HT1080 (cell line): ENCODE measurements around the gene VGF. TPM values are rescaled to one million over a fixed set of nuclear protein-coding genes. Genes with fewer than 3 reads are reported as not detected.
"Not testable (repeated sequence)": the region's sequence is repeated elsewhere in the genome, so short reads cannot be mapped to it uniquely, and the experiment has no call there.

Experiments
- DNase-seq: peaks from one replicate; pipeline ENCODE4 v3.0.0-alpha.2; 2015; ENCODE audit warnings: low read depth
- total RNA-seq: library from RNA; depleted of rRNA; stranded (reverse); fragments of >200 nt; shearing (Covaris generic); gene quantifications from 2 replicates; pipeline ENCODE4 v1.2.3, GENCODE V29; 2014

Gene VGF
- total RNA-seq, 1 experiment from 2014 or later: 45.2 TPM

DNA sequence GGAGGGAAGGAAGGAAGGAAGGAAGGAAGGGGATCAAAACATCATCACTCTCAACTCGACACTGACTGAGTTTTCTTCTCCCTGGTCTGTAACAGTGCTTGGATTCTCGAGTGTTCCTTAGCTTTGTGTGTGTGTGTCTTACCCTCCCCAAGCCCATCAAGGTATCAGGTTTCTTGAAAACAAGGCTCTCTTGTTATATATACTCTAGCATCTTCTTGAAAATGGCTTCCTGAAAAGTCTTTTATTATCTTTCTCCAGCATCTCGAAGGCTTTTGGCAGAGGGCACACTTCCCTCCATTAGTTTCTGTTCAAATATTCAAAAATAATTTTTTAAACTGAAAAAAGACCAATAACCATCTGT, 25.1 kb downstream of the VGF start:
- peak; percentile 55 for DNase-seq

DNA sequence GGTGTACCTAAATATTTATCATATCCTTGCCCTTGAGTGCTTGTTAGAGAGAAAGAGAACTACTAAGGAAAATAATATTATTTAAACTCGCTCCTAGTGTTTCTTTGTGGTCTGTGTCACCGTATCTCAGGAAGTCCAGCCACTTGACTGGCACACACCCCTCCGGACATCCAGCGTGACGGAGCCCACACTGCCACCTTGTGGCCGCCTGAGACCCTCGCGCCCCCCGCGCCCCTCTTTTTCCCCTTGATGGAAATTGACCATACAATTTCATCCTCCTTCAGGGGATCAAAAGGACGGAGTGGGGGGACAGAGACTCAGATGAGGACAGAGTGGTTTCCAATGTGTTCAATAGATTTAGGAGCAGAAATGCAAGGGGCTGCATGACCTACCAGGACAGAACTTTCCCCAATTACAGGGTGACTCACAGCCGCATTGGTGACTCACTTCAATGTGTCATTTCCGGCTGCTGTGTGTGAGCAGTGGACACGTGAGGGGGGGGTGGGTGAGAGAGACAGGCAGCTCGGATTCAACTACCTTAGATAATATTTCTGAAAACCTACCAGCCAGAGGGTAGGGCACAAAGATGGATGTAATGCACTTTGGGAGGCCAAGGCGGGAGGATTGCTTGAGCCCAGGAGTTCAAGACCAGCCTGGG, 27.0 kb downstream of the VGF start:
- DNase-seq: peak; percentile 97

DNA sequence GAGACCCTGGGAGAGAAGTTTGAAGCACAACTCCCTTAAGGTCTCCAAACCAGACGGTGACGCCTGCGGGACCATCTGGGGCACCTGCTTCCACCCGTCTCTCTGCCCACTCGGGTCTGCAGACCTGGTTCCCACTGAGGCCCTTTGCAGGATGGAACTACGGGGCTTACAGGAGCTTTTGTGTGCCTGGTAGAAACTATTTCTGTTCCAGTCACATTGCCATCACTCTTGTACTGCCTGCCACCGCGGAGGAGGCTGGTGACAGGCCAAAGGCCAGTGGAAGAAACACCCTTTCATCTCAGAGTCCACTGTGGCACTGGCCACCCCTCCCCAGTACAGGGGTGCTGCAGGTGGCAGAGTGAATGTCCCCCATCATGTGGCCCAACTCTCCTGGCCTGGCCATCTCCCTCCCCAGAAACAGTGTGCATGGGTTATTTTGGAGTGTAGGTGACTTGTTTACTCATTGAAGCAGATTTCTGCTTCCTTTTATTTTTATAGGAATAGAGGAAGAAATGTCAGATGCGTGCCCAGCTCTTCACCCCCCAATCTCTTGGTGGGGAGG, 27.6 kb downstream of the VGF start:
- DNase-seq: no peak

DNA sequence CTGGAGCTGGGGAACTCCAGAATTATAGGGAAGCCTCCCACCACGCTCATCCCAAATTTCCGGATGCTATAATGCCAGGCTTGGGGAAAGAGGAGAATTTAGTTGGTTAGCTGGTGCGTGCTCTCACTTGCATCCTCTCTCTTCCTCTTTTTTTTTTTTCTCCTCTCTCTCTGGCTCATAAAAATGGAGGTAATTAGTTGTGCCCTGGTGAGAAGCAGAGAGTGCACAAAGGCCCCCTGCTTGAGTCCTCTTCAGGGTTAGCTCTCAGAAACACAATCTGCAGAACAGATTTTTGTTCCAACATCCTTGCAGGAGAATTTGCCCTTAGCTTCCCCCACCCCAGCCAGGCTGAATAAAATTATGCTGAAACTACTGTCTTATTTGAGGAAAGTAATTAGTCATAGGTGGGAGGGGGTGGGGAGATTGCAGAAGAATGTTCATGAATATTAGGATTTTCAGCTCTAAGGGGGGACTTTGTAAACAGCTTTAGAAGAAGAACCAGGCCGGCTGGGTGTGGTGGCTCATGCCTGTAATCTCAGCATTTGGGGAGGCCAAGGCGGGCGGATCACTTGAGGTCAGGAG, 30.9 kb downstream of the VGF start:
- no peak for DNase-seq

DNA sequence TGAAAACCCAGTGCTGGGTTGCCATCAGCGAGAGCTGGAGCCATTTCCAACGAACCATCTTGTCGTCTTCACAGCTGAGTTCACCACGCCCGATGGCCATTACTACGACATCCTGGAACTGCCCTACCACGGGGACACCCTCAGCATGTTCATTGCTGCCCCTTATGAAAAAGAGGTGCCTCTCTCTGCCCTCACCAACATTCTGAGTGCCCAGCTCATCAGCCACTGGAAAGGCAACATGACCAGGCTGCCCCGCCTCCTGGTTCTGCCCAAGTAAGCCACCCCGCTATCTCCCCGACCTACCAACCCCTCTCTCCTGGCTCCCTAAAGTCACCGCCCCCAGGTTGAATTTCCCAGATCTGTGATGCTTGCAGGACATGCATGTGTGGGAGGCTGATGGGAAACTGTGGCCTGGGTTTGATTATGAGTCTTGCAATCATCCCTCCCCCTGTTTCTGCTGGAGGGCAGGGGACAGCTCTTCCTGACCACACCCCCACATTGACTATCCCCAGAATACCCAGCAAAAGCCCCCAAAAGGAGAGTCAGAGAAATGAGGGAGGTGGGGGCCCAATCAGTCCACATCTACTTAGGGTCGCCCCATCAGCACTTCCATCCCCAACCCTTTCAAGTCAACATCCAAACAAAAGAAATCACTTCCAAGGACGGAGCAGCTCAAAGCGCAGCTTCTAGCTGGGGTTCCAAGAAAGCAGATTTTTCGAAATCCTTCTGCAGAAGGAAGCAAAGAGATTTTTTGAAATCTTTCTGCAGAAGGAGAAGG, 31.6 kb downstream of the VGF start:
- no peak for DNase-seq

DNA sequence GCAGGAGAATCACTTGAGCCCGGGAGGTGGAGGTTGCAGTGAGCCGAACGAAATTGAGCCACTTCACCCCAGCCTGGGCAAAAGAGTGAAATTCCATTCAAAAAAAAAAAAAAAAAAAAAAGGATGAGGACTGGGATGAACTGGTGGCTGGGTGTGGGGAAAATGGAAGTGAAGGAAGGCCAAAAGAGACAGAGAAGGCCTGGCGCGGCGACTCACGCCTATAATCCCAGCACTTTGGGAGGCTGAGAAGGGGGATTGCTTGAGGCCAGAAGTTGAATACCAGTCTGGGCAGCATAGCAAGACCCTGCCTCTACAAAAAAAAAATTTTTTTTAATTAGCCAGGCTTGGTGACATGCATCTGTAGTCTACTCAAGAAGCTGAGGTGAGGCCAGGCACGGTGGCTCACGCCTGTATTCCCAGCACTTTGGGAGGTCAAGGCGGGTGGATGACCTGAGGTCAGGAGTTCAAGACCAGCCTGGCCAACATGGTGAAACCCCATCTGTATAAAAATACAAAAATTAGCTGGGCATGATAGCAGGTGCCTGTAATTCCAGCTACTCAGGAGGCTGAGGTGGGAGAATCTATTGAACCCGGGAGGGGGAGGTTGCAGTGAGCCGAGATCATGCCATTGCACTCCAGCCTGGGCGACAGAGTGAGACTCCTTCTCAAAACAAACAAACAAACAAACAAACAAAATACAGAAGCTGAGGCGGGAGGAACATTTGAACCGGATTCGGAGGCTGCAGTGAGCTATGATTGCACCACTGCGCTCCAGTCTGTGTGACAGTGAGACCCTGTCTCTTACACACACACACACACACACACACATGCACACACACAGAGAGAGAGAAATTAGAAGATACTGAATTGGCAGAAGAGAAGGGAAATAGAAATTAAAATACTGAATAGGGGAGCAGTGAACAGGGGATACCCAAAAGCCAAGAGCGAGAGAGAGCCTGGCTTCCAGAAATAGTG, 32.5 kb downstream of the VGF start:
- not testable (repeated sequence) for DNase-seq

DNA sequence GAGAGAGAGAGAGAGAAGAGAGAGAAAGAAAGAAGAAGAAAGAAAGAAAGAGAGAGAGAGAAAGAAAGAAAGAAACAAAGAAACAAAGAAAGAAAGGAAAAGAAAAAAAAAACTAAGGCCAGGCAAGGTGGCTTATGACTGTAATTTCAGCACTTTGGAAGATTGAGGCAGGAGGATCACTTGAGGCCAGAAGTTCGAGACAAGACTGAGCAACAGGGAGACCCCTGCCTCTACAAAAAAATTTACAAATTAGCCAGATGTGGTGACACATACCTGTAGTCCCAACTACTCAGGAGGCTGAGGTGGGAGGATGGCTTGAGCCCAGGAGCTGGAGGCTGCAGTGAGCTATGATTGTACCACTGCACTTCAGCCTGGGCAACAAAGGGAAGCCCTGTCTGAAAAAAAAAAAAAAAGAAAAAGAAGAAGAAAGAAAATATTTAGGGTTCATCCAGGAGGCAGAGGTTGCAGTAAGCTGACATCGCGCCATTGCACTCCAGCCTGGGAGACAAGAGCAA, 35.7 kb downstream of the VGF start:
- DNase-seq: no peak

DNA sequence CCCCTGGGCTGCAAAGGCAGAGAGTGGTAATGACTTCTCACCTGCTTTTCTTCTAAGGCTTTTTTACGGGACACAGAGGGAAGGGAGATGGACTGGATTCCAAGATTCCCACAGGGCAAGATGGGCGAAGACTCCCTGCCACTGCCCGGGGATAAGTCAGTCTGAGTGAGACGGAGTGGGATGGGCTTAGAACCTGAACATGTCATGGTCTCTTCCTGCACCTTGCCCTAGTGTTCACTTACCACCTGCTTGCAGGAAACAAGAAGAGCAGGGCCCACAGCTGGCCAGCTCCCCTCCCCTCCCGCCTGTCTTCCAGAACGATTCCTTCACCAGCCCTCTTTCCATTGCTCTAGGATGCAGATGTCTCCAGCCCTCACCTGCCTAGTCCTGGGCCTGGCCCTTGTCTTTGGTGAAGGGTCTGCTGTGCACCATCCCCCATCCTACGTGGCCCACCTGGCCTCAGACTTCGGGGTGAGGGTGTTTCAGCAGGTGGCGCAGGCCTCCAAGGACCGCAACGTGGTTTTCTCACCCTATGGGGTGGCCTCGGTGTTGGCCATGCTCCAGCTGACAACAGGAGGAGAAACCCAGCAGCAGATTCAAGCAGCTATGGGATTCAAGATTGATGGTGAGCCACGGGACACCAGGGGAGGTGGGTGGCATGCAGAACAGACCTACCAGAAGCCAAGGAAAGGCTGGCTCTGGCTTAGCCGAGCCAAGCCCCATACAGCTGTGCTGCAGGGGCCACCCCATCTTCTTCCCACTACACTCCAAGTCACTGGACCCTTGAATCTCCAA, 37.1 kb downstream of the VGF start:
- no peak for DNase-seq

DNA sequence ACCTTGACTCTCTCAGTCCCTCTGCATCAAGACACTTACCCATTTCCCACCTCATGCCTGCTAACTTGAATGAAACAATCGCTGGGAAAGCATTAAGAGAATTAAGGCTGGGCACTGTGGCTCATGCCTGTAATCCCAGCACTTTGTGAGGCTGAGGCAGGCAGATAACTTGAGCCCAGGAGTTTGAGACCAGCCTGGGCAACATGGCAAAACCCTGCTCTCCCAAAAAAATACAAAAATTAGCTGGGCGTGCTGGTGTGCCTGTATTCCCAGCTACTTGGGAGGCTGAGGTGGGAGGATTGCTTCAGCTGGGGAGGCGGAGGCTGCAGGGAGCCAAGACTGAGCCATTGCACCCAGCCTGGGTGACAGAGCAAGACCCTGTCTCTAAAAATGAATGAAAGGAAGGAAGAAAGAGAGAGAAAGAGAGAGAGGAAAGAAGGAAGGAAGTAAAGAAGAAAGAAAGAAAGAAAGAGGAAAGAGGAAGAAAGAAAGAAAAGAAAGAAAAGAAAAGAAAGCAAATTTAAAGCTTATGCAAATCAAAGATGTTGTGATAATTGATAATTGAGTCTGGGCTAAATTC, 37.8 kb downstream of the VGF start:
- no peak for DNase-seq

DNA sequence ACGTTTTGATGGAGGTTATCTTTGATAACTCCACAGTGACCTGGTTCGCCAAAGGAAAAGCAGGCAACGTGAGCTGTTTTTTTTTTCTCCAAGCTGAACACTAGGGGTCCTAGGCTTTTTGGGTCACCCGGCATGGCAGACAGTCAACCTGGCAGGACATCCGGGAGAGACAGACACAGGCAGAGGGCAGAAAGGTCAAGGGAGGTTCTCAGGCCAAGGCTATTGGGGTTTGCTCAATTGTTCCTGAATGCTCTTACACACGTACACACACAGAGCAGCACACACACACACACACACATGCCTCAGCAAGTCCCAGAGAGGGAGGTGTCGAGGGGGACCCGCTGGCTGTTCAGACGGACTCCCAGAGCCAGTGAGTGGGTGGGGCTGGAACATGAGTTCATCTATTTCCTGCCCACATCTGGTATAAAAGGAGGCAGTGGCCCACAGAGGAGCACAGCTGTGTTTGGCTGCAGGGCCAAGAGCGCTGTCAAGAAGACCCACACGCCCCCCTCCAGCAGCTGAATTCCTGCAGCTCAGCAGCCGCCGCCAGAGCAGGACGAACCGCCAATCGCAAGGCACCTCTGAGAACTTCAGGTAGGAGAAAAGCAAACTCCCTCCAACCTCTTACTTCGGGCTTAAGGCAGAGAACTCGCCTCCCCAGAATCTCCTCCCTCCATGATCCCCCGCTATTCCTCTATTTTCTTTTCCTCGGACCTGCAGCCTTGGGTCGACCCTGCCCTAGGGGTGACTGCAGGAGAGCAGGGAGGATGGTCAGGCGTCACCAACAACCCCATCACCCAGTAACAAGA, 38.5 kb downstream of the VGF start, which contains the start of gene SERPINE1:
Gene SERPINE1, plus strand, starts transcription at position 454 of the 809 bp plus-strand sequence. CDS start 1,290 bp downstream, outside the sequence.
- DNase-seq: peak; percentile 98

DNA sequence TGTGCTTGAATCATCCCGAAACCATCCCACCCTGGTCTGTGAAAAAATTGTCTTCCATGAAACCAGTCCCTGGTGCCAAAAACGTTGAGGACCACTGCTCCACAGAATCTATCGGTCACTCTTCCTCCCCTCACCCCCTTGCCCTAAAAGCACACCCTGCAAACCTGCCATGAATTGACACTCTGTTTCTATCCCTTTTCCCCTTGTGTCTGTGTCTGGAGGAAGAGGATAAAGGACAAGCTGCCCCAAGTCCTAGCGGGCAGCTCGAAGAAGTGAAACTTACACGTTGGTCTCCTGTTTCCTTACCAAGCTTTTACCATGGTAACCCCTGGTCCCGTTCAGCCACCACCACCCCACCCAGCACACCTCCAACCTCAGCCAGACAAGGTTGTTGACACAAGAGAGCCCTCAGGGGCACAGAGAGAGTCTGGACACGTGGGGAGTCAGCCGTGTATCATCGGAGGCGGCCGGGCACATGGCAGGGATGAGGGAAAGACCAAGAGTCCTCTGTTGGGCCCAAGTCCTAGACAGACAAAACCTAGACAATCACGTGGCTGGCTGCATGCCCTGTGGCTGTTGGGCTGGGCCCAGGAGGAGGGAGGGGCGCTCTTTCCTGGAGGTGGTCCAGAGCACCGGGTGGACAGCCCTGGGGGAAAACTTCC, 39.2 kb downstream of the VGF start:
- DNase-seq: peak; percentile 92

DNA sequence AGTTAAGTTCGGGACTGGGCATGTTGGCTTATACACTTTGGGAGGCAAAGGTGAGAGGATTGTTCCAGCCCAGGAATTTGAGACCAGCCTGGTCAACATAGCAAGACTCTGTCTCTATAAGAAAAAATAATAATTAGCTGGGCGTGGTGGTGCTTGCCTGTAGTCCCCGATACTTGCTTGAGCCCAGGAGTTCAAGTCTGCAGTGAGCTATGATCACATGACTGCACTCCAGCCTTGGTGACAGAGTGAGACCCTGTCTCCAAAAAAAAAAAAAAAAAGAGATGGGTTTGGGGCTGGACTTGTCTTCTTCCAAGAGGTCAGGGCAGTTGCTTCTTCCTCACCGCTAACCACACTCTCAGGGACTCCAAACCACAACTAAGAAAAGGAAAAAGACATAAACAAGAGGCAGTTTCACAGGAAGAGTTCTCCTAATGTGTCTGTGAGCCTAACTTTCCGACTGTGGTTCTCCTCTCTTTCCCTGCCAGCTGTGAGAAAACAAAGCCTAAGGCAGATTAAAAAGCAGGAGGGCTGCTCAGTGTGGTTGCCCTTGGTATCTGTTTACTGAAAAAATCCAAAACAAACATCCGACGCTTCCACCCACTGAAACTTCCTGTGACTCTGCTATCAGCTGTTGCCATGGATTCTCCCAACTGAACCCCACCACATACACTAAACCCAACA, 40.9 kb downstream of the VGF start:
- DNase-seq: peak; percentile 91

DNA sequence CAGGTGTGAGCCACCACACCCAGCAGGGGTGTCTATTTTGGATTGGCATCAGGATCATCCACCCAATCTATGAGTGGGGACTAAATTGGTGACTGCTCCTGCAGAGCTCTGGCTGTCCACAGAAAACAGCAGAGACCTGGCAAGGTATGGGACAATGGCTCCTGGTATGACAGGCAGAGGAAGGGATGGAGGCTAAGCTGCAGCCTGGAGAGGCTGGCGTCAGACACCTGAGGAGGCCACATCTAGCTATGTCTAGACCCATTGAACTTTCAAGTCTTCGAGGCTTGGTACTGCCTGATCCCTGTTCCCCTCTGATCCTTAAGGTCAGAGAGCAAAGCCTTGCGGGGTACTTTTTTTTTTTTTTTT, 41.7 kb downstream of the VGF start:
- no peak for DNase-seq

DNA sequence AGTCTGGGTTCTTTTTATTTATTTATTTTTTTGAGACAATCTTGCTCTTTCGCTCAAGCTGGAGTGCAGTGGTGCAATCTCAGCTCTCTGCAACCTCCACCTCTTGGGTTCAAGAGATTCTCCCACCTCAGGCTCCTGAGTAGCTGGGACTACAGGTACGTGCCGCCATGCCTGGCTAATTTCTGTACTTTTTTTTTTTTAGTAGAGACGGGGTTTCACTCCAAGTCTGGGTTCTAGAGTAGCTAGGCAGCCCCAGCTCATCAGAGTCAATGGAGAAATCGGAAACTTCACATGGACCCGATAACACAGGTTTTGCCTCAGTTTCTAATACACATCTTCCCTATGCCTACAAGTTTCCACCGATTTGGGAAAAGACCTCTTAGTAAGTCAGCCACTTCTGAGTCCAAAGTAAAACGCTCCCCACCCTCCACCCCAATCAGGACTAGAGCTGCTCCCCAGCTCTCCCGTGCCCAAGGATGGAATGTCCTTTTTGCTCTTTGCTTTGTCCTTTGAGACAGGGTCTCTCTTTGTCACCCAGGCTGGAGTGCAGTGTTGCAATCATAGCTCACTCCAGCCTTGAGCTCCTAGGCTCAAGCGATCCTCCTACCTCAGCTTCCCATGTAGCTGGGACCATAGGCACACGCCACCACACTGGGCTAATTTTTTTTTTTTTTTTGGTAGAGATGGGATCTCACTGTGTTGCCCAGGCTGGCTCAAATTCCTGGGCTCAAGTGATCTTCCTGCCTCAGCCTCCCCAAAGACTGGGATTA, 42.3 kb downstream of the VGF start:
- no peak for DNase-seq

DNA sequence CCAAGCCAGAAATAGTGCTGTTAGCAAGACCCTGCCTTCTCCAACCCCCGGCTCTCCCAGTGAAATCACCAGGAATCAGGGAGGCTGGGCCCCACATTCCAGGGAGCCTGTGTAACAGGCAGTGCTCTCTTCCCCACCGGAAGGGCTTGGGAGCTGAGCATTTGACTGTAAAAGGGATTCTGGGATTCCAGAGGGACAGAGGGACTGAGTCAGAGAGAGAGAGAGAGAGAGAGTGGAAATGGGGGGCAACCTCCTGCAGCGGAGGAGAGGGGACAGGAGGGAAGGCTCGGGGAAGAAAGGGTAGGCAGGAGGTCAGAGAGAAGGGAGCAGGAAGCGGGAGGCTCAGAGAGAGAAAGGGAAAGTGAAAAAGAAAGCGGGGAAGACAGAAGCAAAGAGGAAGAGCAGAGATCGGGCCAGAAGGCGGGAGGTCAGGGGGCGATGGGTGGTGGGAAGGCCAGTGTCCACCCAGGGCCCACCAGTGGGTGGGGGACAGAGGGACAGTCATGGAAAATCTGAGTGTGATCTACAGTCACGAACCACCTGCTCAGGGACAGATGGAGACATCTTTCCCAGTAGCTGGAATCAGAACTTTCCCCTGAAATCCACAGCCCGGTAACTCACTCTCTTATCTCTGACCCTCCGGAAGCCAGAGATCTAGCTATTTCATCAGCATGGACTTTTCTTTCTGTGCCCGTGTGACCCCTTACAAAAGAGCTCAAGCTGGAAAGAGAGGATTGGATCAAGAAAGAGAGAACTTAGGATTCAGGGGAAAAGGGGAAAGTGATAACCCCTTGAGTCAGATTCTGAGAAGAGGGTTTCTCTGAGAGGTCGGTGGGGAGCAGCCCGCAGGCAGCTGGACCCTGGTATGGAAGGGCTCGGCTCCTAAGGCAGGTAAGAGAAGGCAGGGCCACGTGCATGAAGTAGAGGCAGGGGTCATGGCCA, 43.1 kb downstream of the VGF start:
- peak; percentile 96 for DNase-seq

DNA sequence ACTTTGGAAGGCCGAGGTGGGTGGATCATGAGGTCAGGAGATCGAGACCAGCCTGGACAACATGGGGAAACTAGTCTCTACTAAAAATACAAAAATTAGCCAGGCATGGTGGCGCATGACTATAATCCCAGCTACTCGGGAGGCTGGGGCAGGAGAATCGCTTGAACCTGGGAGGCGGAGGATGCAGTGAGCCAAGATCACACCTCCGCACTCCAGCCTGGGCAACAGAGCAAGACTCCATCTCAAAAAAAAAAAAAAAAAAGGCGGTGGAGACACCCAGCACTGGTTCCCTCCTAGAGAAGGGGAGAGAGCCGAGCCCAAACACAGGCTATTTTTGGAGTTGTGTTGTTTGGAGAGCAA, 43.8 kb downstream of the VGF start:
- DNase-seq: not testable (repeated sequence)
